Hematopoietic multipotent progenitor cell treated with erythropoietin and hydrocortisone succinate and interleukin-3 and kit ligand, for 4 days (in vitro differentiated cells): ENCODE measurements around the gene TPST1.
A peak's percentile ranks its signal among the peaks of the same experiment; 100 is the strongest.
"Not testable (repeated sequence)": the region's sequence is repeated elsewhere in the genome, so short reads cannot be mapped to it uniquely, and the experiment has no call there.

Source experiments
- DNase-seq: peaks from one replicate; pipeline ENCODE4 v3.0.0-alpha.2; 2015

TPST1 gene

DNA sequence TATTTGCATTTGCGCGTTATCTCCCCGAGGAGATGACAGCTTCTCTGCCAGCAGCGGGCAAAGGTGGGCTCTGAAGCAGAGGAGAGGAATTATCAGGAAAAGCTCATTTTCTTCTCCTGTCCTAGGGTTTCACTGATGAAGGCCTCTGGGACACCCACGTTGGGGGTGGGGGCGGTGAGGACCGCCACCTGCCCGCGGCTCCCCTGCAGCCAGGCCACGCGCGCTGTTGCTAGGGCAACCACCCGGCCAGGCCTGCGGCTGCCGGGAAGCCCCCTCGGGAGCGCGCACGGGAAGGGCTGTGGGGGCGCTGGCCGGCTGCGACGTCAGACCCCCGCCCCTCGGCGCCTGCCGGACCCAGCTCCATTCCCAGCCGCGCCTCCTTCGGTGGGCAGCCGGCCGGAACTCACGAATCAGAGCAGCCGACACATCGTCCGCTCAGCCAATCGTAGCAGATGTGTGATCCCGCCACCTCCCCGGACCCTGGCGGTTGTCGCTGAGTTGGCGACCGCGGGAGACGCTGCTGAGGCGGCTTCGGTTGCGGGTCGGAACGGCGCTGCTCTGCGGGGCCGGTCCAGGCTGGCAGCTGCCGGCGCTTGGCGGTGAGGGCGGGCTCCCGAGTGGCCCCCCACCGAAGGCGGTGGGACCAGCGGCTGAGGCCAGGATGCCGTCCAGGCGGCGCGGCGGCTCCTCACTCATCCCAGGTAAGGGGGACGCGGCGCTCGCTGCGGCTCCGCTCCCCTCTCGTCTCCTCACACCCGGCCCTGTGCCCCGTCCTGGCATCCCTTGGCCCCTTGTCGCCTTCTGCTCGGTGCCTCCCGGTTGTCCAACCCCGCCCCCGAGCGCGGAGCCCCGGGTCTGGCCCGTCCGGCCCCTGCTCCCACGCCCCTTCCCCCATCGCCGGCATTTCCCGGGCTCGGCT is at the start of gene TPST1:
TPST1 (plus strand) TSS at position 513 of the 919 bp plus-strand sequence. CDS start 35,092 bp downstream, outside the sequence.
- peak; percentile 92 for DNase-seq

DNA sequence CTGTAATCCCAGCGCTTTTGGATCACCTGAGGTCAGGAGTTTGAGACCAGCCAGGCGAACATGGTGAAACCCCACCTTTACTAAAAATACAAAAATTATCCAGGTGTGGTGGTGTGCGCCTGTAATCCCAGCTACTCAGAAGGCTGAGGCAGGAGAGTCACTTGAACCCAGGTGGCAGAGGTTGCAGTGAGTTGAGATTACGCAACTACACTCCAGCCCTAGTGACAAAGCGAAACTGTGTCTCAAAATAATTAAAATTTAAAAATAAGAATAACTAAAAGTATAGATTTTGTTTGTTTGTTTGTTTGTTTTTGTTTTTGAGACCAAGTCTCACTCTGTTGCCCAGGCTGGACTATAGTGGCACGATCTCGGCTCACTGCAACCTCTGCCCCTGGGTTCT is 49.1 kb upstream of the TPST1 start:
- DNase-seq, result not testable (repeated sequence)

- DNase-seq, result peak; percentile 58
These were observed 48.1 kb upstream of the TPST1 start for GRCh38 chr7:66157060-66157459.

DNA sequence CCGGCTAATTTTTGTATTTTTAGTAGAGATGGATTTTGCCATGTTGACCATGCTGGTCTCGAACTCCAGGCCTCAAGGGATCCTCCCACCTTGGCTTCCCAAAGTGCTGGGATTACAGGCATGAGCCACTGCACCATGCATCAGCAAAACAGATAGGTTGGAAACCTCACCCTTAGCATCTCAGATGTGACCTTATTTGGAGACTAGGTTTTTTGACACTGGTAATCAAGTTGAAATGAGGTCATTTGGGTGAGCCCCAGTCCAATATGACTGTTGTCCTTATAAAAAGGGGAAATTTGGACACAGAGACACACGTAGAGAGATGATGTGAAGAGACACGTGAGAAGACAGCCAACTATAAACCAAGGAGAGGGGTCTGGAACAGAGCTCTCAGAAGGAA is 42.5 kb upstream of the TPST1 start:
- no peak for DNase-seq

DNA sequence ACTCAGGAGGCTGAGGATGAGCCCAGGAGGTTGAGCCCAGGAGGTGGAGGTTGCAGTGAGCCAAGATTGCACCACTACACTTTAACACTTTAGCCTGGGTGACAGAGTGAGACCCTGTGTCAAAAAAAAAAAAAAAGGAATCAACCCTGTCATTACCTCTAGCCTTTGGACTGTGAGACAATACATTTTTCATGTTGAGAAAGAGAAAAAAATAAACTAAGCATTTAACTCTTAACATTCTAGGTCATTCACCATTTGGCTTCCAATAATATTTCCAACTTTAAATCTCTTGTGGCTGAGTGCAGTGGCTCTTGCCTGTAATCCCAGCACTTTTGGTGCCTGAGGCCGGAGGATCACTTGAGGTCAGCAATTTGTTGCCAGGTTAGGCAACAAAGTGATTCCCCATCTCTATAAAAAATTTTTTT is 41.9 kb upstream of the TPST1 start:
- DNase-seq, result no peak

DNA sequence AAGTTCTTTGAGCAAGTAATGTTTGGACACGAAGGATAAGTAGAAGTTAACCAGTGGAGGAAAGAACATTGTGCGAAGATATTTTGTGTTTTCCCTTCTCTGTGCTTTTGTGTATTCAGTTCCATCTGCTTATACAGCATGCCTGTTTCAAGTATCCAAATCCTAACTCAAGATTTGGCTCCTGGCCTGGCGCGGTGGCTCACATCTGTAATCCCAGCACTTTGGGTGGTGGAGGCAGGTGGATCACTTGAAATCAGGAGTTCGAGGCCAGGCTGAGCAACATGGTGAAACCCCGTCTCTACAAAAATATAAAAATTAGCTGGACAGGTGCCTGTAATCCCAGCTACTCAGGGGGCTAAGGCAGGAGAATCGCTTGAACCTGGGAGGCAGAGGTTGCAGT is 40.8 kb upstream of the TPST1 start:
- DNase-seq, result no peak

DNA sequence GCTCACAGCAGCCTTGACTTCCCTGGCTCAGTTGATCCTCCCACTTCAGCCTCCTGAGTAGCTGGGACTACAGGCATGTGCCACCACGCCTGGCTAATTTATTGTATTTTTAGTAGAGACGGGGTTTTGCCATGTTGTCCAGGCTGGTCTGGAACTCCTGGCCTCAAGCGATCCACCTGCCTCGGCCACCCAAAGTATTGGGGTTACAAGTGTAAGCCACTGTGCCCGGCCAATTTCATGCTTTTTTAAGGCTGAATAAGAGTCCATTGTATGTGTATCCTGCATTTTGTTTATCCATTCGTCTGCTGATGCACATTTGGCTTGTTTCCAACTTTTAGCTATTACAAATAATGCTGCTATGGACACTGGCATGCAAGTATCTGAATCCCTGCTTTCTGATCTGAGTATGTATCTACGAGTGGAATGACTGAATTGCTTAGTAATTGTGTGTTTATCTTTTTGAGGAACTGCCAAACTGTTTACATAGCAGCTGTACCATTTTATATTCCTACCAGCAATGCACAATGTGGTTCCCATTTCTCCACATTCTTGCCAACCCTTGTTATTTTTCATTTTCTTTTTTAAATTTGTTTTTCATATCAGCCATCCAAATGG is 37.3 kb upstream of the TPST1 start:
- DNase-seq, result peak; percentile 38

- no peak for DNase-seq
These were observed 35.5 kb upstream of the TPST1 start for GRCh38 chr7:66169616-66170015.

- DNase-seq, result no peak
These were observed 34.6 kb upstream of the TPST1 start for GRCh38 chr7:66170309-66171231.

DNA sequence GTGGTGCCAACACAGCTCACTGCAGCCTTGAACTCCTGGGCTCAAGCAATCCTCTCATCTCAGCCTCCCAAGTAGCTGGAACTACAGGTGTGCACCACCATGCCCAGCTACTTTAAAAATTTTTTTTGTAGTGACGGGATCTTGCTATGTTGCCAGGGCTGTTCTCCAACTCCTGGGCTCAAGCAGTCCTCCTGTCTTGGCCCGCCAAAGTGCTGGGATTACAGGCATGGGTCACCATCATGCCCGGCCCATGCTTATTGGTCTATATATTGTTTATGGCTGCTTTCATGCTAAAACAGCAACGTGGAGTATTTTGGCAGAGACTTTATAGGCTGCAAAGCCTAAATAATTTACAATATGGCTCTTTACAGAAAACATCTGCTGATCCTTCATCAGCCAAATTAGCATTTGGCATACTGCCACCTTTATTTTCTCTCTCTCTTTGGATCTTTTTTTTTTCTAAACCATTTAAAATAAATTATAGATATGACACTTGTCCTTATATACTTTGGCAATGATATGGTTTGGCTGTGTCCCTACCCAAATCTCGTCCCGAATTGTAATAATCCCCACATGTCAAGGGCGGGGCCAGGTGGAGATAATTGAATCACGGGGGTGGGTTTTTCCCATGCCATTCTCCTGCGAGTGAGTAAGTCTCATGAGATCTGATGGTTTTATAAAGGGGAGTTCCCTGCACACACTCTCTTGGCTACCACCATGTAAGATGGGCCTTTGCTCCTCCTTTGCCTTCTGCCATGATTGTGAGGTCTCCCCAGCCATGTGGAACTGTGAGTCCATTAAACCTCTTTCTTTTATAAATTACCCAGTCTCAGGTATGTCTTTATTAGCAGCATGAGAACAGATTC is 32.4 kb upstream of the TPST1 start:
- not testable (repeated sequence) for DNase-seq

DNA sequence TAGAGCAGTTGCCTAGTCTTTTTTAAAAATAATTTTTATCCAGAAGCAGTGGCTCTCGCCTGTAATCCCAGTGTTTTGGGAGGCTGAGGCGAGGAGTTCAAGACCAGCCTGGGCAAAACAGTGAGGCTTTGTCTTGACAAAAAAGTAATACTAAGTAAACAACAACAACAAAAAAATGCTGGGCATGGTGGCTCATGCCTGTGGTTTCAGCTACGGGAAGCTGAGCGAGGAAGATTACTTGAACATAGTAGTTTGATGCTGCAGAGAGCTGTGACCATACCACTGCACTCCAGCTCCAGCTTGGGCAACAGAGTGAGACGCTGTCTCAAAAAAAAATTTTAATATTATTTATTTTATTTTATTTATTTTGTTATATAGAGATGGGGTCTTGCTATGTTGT is 31.3 kb upstream of the TPST1 start:
- no peak for DNase-seq

DNA sequence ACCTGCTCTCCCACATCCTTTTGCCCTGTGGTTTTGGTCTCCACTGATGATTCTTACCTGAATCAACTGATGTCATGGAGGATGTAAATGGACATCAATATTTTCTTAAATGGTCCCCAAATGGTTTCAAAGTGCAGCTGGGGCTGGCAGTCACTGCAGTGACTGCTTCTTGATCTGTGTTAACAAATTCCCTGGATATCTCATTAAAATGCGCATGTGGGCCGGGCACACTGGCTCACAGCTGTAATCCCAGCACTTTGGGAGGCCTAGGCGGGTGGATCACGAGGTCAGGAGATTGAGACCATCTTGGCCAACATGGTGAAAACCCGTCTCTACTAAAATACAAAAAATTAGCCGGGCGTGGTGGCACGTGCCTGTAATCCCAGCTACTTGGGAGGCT is 30.1 kb upstream of the TPST1 start:
- DNase-seq, result not testable (repeated sequence)

GRCh38 chr7:66176914-66177313 is 28.2 kb upstream of the TPST1 start:
- no peak for DNase-seq

- DNase-seq, result no peak
These were observed 26.9 kb upstream of the TPST1 start for GRCh38 chr7:66178258-66178657.

GRCh38 chr7:66181329-66181728 is 23.8 kb upstream of the TPST1 start:
- no peak for DNase-seq

GRCh38 chr7:66181845-66182244 is 23.3 kb upstream of the TPST1 start:
- no peak for DNase-seq

- no peak for DNase-seq
These were observed 22.2 kb upstream of the TPST1 start for GRCh38 chr7:66182920-66183319.

GRCh38 chr7:66183700-66184099 is 21.4 kb upstream of the TPST1 start:
- no peak for DNase-seq

GRCh38 chr7:66185680-66186187 is 19.4 kb upstream of the TPST1 start:
- no peak for DNase-seq

DNA sequence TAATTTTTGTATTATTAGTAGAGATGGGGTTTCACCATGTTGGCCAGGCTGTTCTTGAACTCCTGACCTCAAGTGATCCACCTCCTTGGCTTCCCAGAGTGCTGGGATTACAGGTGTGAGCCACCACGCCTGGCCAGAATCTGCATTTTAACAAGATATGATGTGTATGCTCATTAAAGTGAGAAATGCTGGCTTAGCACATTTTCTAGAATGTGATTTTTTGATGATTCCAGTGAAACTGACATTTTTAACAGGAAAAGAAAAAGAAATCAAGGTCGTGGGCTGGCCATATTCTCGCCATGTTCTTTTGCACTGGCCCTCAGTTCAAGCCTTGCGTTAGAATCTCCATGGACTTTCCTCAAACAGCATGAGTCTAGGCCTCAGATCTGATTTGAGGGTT is 18.1 kb upstream of the TPST1 start:
- DNase-seq, result no peak

- no peak for DNase-seq
These were observed 17.2 kb upstream of the TPST1 start for GRCh38 chr7:66187905-66188304.

DNA sequence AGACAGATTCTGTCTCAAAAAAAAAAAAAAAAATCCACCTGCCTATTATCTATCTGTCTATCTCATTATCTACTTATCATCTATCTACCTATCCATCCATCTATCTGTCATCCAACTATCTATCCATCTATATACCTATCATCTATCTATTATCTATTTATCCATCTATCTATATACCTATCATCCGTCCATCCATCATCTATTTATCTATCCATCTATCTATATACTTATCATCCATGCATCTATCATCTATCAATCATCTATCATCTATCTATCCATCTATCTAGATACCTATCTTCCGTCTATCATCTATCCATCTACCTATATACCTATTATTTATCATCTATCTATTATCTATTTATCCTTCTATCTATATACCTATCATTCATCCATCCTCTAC is 16.5 kb upstream of the TPST1 start:
- no peak for DNase-seq
